NCI-H345 treated with DMSO at 0.1 percent for 48 hours (cell line): ENCODE data around the gene COTL1.
"Not testable (repeated sequence)": the region's sequence is repeated elsewhere in the genome, so short reads cannot be mapped to it uniquely, and the experiment has no call there.

Source experiments
- DNase-seq: peaks from one replicate; lab custom pipeline; 2025; ENCODE audit not compliant: unreplicated experiment; lab: John Stamatoyannopoulos, UW

COTL1 gene

DNA sequence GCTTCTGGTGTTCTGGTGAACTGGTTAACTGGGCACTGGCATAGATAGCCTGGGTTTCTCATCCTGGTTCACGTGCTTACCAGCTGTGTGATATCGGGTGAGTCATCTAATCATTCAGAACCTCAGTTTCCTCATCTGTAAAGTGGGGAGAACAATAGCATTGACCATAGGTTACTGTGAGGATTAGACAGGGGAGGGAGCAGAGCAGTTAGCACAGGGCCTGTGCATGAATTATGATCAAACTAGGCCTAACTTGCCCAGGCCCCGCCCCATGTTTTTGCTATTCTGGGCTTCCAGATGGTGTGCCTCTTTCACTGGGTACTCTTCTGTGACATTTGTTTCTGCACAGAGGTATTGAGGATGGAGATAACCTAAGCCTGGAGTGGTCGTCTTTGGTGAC lies 25.8 kb upstream of the COTL1 start:
- DNase-seq, result no peak

DNA sequence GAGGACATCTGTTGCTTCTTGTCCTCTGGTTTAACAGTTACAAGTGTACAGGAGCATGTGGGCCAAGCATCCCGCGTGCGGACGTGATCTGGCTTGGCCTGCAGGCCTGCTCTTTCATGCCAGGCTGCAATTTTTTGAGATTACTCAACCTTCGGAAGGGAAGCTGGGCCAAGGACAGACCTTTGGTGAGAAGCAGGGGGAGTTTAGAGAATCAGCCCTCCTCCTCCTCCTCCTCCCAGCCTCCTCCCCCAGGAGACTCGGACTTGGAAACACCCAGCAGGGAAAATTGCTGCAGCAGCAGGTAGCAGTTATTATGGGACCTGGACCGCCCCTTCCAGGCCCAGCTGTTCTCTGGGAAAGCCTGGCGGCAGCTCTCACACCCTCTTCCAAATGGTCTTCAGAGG lies 25.3 kb upstream of the COTL1 start:
- no peak for DNase-seq

DNA sequence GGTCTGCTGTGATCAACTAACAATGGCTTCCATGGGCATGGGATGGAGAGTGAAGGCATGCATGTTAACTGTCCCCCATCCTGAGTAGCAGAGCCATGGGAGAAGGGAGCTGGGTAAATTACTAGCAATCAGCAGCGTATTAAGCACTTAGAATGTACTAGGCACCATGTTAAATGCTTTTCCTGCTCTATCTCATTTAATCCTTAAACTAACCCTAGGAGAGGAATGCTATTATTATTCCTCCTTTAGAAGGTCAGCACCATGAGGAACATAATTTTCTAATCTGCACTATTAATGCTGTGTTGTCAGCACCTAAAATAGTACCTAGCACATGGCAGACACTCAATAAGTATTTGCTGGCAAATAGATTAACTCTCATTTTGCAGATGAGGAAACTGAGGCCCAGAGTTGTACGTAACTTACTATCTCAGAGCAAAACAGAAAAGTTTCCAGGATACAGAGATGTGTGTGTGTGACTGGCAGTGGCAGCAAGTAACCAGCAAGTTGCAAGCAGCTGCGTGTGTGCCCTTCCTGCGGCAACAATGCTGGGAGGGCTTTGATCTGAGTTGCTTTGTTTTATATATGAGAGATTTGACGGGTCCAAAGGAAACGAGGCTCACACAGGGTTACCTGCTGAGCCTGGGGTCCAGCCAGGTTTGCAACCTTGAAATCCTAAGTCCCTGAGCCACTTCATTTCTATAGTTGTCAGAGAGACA lies 23.9 kb upstream of the COTL1 start:
- no peak for DNase-seq

DNA sequence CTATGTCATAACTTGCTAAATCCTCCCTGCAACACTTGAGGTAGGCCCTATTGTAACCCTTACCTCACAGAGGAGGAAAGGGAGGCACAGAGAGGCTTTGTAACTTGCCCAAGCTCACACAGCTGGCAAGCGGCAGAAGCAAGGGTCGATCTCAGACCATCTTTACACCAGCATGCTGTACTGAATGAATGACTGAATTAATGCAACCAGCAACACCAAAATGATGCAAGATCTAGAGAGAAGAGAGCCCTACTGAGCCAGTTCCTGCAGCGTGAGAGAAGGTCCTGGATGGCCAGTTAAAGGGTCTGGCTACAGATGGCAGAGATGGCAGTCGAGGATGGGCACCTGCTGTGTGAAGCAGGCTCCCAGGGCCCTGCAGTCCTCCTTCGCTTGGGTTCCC lies 22.3 kb upstream of the COTL1 start:
- no peak for DNase-seq

DNA sequence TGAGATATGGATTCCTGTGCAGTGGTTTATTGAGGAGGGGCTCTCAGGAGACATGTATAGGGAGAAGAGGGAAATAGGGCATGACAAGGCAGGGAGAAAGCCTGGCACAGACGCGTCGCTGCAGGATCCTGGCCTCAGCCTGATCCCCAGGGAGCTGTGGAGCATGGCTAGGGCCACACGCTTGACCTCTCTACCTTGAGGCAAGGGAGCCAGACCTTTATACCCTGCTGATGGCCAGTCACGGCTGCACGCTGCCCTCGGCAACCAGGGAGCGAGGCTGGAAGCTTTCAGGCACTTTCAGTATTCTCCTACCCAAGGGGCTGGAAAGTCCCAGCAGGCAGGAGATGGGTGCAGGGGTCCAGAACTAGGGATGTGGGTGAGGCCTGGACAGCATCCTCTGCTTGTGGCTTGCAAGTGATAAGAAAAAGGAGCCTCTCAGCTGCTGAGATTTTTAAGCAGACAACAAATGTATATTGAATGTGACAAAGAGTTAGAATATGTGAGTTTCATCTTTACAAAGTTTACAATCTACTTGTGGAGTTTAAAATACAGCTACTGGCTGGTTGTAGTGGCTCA lies 20.4 kb upstream of the COTL1 start:
- no peak for DNase-seq

DNA sequence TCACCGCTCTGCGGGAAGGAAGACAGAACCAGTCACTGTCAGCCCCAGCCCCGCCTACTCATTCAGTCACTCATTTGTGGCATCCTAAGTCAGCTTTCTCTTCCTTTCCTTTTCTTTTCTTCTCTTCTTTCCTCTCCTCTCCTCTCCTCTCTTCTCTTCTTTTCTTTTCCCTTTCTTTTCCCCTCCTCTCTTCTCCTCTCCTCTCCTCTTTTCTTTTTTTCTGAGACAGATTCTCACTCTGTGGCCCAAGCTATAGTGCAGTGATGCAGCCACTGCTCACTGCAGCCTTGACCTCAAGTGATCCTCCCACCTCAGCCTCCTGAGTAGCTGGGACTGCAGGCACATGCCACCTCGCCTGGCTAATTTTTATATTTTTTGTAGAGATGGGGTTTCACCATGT lies 19.8 kb upstream of the COTL1 start:
- DNase-seq, result no peak

DNA sequence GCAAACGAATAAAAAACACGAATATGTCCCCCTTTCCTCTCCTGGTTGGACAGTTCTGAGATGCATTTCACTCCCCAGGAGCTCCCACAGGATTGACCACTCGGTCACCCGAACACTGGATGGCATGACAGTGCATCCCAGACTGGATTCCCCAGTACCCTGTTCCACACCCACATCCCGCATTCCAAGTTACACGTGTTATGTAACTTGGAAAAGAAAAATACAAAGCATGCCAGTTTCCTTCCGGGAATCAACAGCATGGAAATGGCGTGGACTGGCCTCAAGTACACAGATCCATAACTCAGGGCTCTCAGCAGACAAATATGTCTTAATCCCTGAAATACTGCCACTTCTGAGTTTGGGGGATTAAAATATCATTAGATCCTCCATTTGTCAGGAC lies 17.8 kb upstream of the COTL1 start:
- no peak for DNase-seq

DNA sequence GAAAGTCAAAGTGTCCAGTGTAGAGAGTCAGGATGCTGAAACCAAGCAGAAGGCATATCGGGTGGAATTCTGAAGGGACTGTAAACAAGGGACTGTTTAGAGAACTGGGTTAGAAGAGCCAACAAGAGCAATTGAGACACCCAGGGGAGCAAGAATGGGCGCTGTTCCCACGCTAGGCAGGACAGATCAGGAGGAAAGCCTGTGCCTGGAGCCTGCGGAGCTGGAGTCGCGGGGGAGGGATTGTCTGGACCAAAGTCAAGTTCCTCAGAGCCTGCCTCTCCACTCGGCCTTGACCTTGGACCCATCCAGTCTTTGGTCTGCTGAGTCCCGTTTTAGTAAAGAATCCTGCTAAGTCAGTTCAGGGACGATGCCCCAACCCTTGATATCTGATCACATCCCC lies 15.7 kb upstream of the COTL1 start:
- DNase-seq, result peak; percentile 41

DNA sequence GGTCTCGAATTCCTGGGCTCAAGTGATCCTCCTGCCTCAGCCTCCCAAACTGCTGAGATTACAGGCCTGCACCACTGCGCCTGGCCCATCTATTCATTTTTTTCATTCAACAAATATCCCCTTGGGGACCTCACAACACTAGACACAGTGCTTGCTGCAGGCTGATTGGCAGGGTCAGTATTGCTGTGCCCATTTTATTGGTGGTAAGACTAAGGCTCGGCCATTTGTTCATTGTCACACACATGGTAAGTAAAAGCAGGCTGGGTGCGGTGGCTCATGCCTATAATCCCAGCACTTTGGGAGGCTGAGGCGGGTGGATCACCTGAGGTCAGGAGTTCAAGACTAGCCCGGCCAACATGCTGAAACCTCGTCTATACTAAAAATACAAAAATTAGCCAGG lies 15.0 kb upstream of the COTL1 start:
- DNase-seq, result not testable (repeated sequence)

DNA sequence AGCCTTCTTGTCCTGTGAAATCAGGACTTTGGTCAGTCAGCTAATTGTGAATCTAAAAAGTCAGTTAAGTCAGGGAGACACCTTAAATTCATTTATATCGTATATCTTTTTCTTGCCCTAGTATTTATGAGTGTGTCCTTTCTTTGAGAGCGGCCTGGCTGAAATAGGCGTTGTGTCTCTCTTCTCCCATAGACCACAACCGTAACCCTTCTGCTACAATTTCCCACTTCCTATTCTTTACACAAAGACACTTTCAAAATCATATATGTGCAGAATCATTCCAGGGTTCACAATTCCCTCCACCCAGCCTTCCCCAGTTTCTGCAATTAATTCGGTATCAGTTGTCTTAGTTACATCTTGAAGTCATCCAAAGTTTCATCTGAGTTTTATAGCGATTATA lies 14.0 kb upstream of the COTL1 start:
- no peak for DNase-seq

DNA sequence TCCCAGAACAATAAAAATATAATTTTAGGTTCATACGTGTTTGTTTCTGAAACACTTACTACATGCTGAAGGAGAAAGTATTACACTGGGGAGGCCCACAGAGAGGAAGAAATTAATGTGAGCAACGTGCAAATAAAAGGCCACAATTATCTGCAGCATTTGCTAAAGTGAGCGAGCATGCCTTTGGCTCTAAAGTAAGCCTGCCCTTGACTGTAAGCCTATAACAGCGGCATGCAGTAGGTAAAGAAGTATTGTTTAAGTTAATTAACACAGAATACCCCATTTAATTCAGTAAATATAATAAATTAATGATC lies 13.2 kb upstream of the COTL1 start:
- no peak for DNase-seq

DNA sequence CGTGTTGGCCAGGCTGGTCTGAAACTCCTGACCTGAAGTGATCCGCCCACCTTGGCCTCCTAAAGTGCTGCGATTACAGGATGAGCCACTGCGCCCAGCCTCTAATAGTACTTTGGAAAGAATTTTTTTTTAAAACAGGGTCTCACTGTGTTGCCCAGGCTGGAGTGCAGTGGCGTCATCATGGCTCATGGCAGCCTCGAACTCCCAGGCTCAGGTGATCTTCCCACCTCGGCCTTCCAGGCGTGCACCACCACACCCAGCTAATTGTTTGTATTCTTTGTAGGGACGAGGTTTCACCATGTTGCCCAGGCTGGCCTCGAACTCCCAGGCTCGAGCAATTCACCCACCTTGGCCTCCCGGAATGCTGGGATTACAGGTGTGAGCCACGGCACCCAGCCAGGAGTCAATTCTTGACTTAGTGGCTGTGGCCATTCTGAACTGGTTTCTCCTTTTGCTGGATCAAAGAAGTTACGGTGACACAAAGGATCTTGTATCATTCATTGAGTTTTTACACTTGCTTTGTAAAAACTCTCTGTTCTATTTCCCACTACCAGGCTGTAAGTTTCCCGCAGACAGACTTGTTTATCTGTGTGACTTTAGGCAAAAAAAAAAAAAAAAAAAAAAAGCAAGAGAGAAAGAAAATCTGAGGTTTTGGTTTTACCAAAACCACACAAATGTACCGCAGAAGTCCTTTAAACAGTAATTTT lies 12.7 kb upstream of the COTL1 start:
- no peak for DNase-seq

DNA sequence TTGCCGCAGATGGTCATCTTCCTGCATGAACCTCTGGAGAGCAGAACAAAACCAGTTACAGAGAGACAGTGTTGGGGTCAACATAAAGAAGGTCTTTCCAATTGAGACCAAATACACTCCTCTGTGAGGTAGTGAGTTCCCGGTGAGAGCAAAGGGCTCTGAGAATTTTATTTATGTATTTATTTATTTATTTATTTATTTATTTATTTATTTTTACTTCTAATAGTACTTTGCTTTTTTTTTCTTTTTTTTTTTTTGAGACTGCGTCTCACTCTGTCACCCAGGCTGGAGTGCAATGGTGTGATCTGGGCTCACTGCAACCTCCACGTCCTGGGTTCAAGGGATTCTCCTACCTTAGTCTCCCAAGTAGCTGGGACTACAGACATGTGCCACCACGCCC lies 12.1 kb upstream of the COTL1 start:
- DNase-seq, result no peak

DNA sequence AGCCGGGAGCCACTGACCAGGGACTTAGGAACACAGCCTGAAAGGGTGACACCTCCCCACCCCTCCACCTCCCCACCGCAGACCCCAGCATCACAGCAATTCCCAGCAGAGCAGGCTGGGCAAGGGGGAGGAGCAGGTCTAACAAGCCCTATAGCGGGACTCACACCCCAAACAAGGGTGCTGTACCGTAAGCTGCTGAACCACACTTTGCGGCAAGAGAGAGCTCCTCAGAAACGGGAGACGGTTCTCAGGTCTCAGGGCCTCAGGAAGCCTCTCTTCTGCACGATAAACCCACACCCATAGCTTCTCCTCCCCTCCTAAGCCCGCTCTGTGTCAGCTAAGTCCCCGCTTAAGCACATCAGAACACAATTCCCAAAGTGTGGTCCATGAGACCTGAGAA lies 11.7 kb upstream of the COTL1 start:
- DNase-seq, result no peak

DNA sequence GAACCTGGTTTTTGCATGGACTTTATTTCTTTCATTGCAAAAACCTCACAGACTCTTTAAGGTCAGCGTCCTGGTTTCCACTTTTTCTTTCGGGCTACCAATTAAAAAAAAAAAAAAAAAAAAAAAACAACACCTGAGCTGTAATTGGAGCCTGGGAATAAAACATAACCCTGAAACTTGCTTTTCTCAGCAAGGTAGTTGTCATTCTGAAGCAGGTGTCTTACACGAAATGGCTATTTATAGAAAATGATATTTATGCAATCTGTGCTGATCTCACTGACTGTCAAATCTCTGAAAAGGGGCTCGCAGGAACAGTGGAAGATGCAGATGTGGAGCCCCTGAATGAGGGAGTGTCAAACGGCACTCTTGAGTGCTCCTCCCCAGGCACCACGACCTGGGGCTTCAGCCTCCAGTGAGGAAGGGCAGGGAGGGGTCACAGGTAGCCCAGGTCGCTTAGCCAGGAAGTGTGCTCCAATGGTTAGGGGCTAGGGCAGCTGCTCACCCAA lies 10.4 kb upstream of the COTL1 start:
- DNase-seq, result no peak

DNA sequence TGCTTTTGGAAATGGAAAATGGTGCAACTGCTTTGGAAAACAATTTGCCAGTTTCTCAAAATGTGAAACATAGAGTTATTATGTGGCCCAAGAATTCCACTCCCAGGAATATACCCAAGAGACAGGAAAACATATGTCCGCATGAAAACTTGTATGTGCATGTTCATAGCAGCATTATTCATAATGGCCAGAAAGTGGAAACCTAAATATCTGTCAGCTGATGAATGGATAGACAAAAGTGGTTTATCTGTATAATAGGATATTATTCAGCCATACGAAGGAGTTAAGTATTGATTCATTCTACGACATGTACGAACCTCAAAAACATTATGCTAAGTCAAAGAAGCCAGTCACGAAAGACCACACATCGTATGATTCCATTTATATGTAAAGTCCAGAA lies 7.7 kb upstream of the COTL1 start:
- DNase-seq, result no peak

DNA sequence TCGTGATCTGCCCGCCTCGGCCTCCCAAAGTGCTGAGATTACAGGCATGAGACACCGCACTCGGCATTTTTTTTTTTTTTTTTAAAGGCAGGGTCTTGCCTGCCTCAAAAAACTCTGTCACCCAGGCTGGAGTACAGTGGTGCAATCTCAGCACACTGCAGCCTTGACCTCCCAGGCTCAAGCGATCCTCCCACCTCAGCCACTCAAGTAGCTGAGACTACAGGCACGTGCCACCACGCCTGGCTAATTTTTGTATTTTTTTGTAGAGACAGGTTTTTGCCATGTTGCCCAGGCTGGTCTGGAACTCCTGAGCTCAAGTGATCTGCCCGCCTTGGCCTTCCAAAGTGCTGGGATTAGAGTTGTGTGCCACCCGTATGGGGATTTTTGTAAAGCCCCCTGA lies 3.0 kb upstream of the COTL1 start:
- DNase-seq, result not testable (repeated sequence)

DNA sequence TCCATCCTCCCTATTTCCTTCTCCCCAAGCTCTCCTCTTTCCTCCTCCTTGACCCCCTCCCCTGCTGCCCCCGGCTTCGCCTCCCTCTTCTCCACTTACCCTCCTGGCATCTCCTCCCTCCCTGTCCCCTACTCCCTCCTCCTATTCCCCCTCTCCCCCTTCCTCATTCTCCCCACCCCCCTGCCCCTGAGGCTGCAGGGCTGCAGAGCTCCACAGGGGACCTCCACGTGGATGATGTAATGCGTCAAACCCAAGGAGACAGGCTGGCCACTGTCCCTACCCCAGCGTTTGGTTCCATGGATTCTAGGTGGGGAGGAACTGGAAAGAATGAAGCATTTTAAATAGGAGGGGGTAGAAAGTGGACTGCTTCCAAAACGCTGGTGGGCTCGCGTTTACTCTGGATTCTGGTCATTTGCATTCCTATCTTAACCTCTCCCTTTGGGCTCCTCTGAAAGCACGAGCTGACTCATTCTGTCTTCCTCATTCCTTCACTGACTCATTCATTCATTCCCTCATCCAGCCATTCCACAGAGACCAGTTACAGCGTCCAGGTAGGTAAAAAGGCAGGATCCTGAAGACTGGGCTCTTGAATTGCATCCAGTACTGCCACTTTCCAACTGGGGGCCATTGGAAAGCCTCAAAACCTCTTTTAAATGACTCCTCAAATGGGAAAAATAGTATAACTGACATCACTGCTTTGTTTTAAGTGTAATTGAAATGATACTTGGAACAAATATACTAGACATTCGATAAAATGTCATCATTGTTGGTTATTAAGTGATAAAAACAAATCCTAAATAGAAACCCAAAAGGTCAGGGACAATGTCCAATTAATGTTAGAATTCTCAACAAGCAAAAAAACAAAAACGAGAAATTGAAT lies 943 bp upstream of the COTL1 start:
- DNase-seq, result no peak

DNA sequence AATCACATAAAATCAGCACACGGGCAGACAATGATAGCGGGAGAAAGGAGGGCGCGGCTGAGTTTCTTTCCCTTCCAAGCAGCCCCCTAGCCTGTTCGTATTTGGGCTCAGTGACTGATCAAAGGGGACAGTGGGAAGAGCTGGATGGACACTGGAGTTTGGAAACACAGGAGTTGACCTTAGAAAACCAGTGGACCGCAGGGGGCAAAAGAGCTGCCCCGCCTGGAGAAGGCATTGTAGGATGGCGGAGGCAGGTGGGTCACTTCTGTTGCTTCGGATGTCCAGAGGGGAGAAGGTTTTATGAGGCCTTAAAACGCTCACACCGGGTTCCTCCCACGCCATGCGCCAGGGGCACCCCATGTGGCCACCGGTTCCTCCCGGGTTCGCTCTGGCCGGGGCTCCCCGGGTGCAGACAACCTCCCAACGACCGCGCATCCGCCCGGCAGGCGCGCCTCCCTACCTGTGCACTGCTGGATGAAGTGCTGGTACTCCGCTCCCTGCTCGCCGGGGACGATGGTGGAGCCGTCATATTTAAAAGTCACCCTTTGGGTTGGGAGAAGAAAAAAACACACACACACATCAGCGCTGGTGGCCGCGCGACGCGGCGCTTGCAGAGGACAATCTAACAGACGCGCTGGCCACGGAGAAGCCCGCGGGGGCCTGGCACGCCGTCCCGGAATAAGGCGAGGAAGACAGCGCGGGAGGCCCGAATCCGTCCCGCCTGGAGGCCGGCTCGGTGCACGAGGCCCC lies 662 bp downstream of the COTL1 start:
- DNase-seq, result no peak

DNA sequence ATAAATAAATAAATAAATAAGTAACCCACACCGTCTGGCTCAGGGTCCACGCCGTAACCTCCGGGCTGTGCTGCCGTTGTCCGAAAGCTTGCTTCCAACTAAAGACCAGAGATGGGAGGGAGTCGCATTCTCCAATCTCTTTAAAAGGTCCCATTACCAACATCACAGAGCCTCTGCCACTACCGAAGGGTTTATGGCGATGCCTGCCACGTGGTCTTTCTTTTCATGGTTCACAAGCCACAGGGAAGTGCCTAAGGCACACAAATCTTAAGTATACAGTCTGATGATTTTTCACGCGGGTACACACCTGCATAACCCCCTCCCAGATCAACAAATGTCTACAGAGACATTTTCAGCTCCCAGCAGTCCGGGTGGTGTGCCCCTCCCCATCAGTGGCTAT lies 1.4 kb downstream of the COTL1 start:
- no peak for DNase-seq
